BJ (cell line): ENCODE measurements around the gene RNF212. TPM values are rescaled to one million over a fixed set of nuclear protein-coding genes. Genes with fewer than 3 reads are reported as not detected.

Source experiments
- CTCF ChIA-PET: fragments of 350-600 bp; formaldehyde crosslinking; extraction: SDS; loops from one replicate; lab custom pipeline; 2021; ENCODE audit warnings: antibody characterized with exemption, inconsistent platforms; lab: Yijun Ruan, JAX
- POLR2A ChIA-PET: fragments of 300-600 bp; sonication (Branson Sonifier 250); formaldehyde crosslinking; extraction: SDS; loops from one replicate; lab custom pipeline; 2021; ENCODE audit warnings: antibody characterized with exemption; lab: Charles Lee
- DNase-seq: peaks from one replicate; pipeline ENCODE4 v3.0.0-alpha.2; 2011; ENCODE audit warnings: low read depth
- H3K27me3 ChIP-seq: 2 replicates; pipeline ENCODE4 v1.6.0; 2011; ENCODE audit warnings: low read length; ENCODE audit not compliant: control insufficient read depth, insufficient read depth
- H3K36me3 ChIP-seq: 2 replicates; pipeline ENCODE4 v1.5.1; 2011; ENCODE audit warnings: low read length; ENCODE audit not compliant: control insufficient read depth, insufficient read depth
- H3K4me3 ChIP-seq: 2 replicates; pipeline ENCODE4 v1.5.1; 2011; ENCODE audit warnings: low read depth, mild to moderate bottlenecking, control low read depth, low read length
- polyA plus RNA-seq: library from polyadenylated mRNA; depleted of rRNA; stranded (reverse); fragments of >200 nt; gene quantifications from 2 replicates; pipeline ENCODE4 v1.2.3, GENCODE V29; 2011
- TF ChIP-seq, protein P1 (sequence below): IDR thresholded peaks from 2 replicates; pipeline ENCODE4 v1.5.1; 2011; ENCODE audit warnings: low read depth, mild to moderate bottlenecking, control low read depth, inconsistent platforms, low read length, moderate library complexity; ENCODE audit not compliant: insufficient read depth

The RNF212 gene
- polyA plus RNA-seq, 1 experiment, result 2.9 TPM

DNA sequence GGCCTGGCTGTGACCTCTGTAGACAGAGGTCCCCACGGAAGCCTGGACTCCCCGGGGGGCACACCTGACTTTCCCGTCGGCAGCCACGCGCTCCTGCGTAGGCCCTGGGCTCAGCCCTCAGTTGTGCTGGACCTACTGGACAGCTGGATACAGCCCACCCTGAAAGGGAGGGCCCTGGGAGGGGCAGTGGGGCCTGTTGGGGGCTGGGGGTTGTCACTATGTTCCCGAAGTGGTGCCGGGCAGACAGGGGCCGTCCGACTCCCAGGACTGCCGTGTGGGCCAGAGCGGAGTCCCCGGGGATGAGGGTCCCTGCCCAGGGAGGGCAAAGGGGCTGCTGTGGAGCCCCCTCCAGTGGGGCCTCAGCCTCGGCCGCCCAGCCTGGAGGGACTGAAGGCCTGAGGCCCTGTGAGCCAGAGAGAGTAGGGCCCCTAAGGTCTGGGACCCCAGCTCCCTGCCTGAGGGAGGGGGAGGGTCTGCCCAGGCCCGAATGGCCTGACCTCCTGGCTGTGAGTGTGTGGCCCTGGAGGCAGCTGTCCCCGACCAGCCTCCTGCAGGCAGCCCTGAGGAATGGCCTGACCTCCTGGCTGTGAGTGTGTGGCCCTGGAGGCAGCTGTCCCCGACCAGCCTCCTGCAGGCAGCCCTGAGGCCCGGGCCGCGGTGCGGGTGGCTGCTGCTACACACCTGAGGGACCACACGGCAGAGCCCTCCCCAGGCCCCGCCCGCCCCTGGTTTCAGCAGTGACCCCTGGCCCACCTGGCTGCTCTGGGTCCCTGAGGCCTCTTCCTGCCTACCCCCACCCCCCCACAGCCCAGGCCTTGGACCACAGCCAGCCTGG lies 76.2 kb downstream of the RNF212 start:
- TF ChIP-seq, protein P1, sequence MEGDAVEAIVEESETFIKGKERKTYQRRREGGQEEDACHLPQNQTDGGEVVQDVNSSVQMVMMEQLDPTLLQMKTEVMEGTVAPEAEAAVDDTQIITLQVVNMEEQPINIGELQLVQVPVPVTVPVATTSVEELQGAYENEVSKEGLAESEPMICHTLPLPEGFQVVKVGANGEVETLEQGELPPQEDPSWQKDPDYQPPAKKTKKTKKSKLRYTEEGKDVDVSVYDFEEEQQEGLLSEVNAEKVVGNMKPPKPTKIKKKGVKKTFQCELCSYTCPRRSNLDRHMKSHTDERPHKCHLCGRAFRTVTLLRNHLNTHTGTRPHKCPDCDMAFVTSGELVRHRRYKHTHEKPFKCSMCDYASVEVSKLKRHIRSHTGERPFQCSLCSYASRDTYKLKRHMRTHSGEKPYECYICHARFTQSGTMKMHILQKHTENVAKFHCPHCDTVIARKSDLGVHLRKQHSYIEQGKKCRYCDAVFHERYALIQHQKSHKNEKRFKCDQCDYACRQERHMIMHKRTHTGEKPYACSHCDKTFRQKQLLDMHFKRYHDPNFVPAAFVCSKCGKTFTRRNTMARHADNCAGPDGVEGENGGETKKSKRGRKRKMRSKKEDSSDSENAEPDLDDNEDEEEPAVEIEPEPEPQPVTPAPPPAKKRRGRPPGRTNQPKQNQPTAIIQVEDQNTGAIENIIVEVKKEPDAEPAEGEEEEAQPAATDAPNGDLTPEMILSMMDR, result no peak
- H3K36me3 ChIP-seq, result no peaks in the 10 kb centered on the region
- ChIA-PET CTCF (no interaction called here), POLR2A (no interaction called here)
- H3K4me3 ChIP-seq, result no peak overlapping the region
- DNase-seq, result no peak
- H3K27me3 ChIP-seq, result no peaks in the 10 kb centered on the region

DNA sequence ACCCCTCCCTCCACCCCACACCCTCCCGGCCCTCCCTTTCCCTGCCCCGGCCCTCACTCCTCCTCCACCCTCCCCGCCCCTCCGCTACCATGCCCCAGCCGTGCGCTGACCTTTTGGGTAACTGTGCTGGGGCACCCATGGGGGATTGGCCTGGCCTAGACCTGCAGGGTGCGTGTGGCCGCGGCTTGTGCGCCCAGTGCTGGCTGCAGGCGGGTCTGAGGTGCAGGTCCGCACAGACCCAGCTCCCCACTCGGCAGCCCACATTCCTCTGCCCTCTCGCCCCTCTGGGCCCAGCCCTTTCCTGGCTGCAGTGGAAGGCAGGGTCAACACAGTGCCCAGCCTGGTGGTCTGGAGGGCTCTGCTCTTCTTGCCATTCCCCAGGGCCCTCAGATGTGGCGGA lies 77.3 kb downstream of the RNF212 start:
- CTCF ChIA-PET, result no interaction called here
- TF ChIP-seq, protein P1, result no peak
- no peaks in the 10 kb centered on the region for H3K27me3 ChIP-seq
- H3K4me3 ChIP-seq, result no peak overlapping the region
- POLR2A ChIA-PET, result no interaction called here
- no peak for DNase-seq
- H3K36me3 ChIP-seq, result no peaks in the 10 kb centered on the region

DNA sequence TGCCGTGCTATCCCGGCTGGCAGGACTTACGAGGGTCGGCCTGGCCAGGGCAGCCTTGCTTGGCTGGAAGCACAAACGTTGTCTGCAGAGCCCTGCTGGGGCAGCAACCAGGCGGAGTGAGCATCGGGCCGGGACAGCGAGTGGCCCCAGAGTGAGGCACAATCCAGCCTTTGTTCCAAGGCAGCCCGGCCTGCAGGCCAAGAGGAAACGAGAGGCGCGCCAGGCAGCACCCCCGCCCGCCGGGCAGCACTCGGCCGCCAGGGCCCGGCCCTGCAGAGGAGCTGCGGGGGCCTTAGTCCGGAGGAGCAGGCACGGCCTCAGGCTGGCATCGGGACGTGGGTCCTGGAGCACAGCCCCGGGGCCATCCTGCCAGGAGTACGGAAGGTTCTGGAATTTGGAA lies 77.9 kb downstream of the RNF212 start:
- CTCF ChIA-PET, result no interaction called here

DNA sequence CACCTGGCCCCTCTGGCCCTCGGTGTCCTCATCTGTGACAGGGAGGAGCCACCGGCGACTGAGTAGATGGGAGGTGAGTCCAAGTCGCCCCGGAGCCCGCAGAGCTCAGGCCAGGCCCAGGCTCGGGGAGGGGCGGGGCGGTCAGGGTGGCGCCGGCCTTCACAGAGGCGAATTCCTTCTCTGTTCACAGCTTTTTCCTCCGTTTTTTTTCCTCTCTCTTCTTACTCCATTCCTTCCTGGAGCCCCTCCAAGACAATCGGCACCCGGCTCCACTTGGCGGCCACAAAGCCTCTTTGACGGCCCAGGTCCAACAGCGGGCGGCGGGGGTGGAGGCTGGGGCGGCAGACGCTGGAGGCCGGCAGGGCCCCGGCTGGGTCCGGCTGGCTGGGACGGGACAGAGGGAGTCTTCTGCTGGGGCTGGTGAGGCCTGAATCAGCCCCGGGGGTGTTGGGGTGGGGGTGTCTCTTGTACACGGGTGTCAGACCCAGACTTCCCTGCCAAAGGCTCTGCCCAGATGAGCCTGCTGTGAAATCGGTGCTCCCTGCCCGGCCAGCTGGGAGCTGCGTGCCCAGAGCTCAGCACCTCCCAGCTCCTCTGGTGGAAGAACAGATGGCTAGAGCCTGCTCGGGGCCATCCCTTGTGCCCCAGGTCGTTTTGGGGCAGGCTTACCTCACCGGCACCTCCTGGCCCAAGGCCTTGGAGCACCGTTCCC lies 79.4 kb downstream of the RNF212 start:
- TF ChIP-seq, protein P1, result no peak
- ChIA-PET CTCF (no interaction called here), POLR2A (no interaction called here)
- H3K27me3 ChIP-seq, result no peaks in the 10 kb centered on the region
- no peaks in the 10 kb centered on the region for H3K36me3 ChIP-seq
- DNase-seq, result no peak
- no peak overlapping the region for H3K4me3 ChIP-seq

More for the DNA sequence above, 77.9 kb downstream of the RNF212 start:
- no peaks in the 10 kb centered on the region for H3K36me3 ChIP-seq
- no peak for DNase-seq
- TF ChIP-seq, protein P1, result no peak
- no peaks in the 10 kb centered on the region for H3K27me3 ChIP-seq
- H3K4me3 ChIP-seq, result no peak overlapping the region
- POLR2A ChIA-PET, result no interaction called here

DNA sequence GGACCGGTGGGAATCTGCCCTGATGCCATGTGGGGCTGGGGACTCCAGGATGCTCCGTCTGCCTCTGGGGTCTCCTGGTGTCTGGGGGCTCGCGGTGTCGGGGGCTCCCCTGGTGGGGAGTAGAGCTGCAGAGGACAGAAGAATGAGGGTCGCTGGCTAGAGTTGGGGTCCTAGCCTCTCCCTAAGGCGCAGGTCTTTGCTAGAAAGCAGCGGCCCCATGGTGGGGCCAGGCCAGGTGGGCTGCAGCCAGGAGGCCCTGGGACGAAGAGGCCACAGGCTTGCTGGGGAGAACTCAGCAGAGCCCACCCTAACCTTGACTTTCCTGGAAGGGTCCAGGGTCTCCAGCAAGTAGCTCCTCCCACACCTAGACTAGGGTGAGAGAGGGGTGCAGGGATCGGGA lies 80.5 kb downstream of the RNF212 start:
- ChIA-PET POLR2A (no interaction called here), CTCF (no interaction called here)
- TF ChIP-seq, protein P1, result no peak
- no peak for DNase-seq
- Histone ChIP-seq H3K36me3 (no peaks in the 10 kb centered on the region), H3K27me3 (no peaks in the 10 kb centered on the region), H3K4me3 (no peak overlapping the region)
